ENCODE measurements around the gene MOB3A.

- no peak for TF ChIP-seq CTCF (optimal IDR thresholded peaks at IDR 0.05 in 1 of 3, IDR thresholded peaks at IDR 0.05 in 1 of 3, conservative IDR thresholded peaks at IDR 0.05 in 1 of 3; ENCODE audit: extremely low read depth in 1 of 3, insufficient read depth in 2 of 3, low read length in 3 of 3)
- TF ChIP-seq EZH2 (IDR thresholded peaks at IDR 0.05; ENCODE audit: low read length) = no peak
These were observed 59.7 kb downstream of the MOB3A start for GRCh38 chr19:2036424-2036823.
